ENCODE results near the gene XAGE1A.
"Not testable (repeated sequence)": the region's sequence is repeated elsewhere in the genome, so short reads cannot be mapped to it uniquely, and the experiment has no call there.

XAGE1A gene

DNA sequence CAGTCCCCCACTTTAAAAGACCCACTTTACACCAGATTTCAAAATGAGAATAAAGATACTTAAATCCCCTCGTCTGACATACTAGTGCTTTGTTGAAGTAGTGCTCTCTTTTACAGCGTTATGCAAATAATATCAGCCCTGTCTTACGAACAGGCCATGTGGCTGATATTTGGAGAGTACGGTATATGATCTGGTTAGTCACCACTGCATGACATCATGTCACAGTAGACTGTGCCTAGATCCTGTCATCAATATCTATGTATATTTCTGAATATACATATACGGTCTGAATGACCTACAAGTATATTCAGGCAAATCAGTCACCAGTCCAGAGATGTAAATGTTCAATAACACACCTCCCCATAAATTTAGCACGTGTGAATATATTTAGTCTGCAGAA lies 46.7 kb downstream of the XAGE1A start:
- in situ Hi-C loops (cut with HindIII; ENCODE audit: low sequenced_read_pairs): no loop called here
- DNase-seq (ENCODE audit: low read depth): no peak
- TF ChIP-seq CTCF (IDR thresholded peaks at IDR 0.05; ENCODE audit: low read depth, low read length, missing control alignments): no peak
- H3K4me3 ChIP-seq (ENCODE audit: low read depth, low read length): no peak overlapping the region

DNA sequence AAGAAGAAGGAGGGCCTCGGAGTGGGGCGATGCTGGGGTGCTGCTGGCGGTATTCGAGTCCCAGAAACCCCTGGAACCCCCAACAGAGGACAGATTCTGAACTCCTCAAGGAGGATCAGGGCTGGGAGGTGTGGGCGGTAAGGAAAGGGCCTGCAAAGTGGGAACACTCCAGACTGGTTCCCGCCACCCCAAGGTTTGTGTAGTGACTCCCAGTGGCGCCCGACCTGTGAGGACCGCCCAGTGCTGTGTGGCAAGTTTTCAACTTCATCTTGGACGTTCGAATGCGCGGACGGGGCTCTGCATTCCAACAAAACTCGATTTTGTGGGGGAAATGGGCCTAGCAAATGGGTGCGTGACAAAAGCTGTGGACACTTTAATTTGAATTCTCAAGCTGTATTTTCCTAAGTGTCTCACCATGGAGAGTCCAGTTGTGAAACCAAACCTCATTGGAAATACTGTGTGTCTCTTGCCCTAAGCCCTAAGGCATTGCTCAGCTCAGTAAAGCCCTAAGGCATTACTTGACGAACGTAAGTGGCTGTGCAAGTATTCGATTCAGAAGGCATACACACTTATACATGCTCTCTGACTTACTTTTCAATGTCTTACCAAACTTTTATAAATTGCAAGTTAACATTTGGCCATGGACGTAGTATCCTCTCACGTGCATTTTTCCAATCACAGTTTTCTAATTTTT lies 48.7 kb downstream of the XAGE1A start:
- DNase-seq (ENCODE audit: low read depth): no peak
- no peak for TF ChIP-seq CTCF (IDR thresholded peaks at IDR 0.05; ENCODE audit: low read depth, low read length, missing control alignments)
- H3K4me3 ChIP-seq (ENCODE audit: low read depth, low read length): no peak overlapping the region
- in situ Hi-C loops (cut with HindIII; ENCODE audit: low sequenced_read_pairs): no loop called here

- DNase-seq (ENCODE audit: low read depth); H3K4me3 ChIP-seq (ENCODE audit: low read depth, low read length); in situ Hi-C loops (cut with HindIII; ENCODE audit: low sequenced_read_pairs): not testable (repeated sequence)
Measured at GRCh38 chrX:52548769-52549168, 53.2 kb downstream of the XAGE1A start.

All from astrocyte of the cerebellum (primary cell).